ENCODE results near the gene UQCR11.

Gene UQCR11

DNA sequence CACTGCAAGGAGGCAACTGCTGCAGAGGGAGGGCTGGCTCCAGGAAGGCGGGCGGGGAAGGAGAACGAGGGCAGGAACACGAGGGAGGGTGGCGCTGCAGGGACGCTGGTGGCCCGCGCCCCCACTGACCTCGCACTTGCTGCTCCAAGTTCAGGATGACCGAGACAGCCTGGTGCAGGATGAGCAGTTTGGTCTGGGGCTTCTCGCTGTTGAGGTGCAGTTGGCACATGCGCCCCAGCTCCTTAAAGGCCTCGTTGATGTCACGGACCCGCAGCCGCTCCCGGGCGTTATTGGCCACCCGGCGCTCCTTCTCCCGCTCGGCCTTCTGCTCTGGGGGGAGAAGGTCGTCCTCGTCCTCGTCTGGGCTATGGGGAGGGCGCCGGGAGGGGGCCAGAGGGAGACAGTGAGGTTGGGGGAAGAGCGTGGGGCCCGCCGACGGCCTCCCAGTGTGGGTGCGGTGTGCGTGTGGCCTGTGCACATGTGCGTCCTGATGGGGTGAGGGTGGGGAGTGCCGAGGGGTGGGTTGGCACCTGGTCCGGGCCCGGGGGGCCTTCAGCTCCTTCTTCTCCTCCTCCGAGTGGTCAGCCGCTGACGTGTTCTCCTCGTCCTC is 10.0 kb upstream of the UQCR11 start:
- DNase-seq (ENCODE audit: low read depth): no peak

DNA sequence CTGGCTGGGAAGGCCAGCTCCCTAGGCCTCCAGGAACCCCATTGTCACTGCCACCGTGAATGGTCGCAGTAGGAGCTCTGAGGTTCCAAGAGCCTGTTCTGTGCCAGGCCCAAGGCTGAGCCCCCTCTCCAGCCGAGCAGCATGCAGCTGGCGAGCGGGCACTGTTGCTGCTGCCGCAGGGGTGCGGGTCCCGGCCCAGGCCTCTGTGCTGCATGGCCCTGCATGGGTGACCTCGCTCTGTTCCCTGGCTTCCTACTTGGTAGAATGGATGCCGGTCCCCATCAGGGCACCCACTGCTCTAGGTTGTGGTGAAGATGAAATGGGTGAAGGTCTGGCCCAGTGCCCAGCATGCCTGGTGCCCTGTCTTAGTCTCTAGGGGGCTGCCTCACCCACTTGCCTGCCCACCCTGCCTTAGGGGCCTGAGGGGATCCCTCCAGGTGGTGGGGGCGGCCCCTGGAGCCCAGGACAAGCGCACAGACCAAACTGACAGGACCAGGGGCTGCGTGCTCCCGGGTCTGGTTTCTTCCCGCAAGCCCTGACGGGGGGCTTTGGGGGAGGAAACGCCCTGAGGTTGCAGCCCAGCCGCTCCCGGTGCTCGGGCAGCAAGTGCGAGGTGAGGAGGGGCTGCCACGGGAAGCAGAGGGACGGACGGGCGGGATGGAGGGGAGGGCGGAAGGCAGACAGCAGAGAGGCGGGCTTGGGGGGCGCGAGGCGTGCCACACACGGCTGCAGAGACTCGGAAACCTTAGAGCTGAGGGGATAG is 8.7 kb upstream of the UQCR11 start:
- DNase-seq (ENCODE audit: low read depth): no peak

DNA sequence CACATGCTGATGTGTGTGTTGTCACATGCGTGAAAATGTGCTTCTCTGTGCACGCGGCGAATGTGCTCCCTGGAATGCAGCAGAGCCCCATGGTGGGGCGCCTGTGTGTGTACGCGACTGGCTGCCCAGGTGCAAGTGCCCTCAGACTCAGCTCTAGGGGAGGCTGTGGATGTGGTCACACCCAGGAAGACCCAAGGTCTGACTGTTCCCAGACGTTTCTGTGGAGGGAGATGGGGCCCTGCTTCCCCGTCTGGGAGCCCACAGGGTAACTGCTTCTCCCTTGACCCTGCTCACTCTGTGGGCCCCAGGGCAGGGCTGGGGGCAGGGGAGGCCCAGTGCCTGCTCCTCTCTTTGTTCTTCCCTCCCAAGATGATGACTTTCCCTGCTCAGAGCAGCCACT is 7.9 kb upstream of the UQCR11 start:
- no peak for DNase-seq (ENCODE audit: low read depth)

DNA sequence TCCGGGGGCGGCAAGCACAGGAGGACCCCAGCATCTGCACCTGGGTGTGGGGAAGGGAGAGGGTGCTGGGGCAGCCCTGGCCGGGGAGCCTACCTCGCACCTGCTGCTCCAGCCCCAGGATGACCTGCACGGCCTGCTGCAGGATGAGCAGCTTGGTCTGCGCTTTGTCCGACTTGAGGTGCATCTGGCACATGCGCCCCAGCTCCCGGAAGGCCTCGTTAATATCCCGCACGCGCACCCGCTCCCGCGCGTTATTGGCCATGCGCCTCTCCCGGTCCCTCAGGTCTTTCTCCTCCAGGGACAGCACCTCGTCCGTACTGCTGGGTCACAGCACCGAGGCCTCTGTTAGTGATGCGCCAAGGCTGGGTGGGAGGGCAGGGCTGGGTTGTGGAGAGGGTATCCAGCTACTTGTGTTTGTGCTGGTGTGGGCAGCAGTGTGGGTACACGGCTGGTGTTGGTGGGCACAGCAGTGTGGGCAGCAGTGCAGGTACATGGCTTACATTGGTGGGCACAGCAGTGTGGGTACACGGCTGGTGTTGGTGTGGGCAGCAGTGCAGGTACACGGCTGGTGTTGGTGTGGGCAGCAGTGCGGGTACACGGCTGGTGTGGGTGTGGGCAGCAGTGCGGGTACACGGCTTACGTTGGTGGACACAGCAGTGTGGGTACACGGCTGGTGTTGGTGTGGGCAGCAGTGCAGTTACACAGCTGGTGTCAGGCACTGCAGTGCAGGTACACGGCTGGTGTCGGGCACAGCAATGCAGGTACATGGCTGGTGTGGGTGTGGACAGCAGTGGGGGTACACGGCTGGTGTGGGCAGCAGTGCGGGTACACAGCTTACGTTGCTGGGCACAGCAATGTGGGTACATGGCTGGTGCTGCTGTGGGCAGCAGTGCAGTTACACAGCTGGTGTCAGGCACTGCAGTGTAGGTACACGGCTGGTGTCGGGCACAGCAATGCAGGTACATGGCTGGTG is 7.1 kb upstream of the UQCR11 start:
- no peak for DNase-seq (ENCODE audit: low read depth)

DNA sequence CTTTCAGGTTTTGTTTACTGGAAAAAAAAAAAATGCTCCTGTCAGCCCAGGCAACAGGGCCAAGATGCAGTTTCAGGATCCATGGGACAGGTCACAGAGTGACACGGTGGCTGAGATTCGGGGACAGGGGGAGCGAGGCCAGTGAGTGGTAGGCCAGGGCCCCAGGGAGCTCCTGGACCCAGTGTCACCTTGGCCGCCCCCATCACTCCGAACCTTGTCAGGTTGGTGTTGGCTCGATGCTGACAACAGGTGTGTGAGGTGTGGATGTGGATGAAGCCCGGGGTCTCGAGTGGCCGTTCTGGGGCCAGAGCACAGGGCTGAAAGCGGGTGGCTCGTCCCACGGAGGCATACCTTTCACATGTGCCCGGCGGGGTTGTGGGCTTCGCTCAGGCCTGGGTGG is 6.1 kb upstream of the UQCR11 start:
- DNase-seq (ENCODE audit: low read depth): no peak

DNA sequence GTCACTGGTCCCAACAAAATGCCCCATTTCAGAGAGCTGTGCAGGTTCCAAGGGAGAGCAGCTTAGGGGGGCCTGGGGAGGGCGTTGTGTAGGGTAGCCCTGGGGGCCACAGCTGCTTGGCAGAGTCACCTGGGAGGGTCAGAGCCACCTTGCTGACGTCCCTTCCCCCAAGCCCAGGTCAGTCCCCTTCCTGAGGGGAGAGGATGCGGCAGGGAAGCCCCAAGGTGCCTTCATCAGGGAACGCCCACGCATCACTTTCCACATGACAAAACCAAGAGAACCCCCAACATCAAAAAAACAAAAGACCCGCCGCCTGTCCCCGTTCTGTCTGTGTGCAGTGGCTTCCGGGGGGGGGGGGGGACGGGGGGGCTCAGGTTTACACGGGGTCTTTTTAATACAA is 5.3 kb upstream of the UQCR11 start:
- DNase-seq (ENCODE audit: low read depth): no peak

DNA sequence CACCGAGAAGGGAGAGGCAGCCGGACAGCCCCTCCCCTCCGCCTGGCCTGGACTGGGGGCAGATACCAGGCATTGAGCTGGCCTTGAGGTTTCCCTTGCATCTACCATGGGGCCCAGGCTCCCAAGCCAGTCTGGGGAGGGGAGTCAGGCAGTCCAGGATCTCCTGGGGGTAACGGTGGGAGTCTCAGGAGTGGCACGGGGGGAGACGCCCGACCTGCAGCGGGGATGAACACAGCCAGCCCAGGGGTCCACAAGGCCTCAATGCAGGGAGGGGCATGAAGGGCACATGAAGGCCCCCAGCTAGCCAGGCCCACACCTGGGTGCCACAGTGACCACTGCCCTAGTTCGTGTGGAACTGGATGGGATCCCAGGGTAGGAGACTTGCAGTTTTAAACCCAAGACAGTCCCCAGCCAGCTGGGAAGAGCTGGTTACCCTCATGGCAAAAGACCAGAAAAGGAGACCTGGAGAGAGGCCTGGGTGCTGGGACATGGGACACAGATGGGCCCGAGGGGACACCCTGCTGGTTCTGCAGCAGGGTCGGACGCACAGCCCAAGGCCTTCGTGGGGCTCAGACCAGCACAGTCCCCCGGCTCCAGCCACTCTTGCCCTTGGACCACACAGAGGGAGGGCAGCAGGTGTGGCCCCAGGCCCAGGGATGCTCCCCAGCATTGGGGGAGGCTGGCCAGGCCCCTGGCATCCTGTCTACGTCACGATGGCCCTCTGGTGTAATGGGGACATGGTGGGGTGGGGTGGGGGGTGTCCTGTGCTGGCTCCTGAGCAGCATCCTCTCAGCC is 4.6 kb upstream of the UQCR11 start:
- DNase-seq (ENCODE audit: low read depth): no peak

DNA sequence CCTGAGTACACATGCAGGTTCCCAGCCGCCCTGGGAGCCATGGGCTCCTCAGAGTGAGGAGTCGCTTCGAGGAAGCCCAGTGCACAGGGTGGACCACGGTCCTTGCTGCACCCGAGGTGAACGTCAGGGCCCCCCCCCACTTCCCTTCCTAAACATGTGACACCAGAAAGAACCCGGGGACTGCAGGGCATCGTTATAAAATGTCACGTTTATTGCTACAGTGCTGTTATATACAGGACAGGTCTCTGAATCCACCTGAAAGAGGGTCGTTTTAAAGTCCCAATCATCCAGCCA is 3.8 kb upstream of the UQCR11 start:
- no peak for DNase-seq (ENCODE audit: low read depth)

DNA sequence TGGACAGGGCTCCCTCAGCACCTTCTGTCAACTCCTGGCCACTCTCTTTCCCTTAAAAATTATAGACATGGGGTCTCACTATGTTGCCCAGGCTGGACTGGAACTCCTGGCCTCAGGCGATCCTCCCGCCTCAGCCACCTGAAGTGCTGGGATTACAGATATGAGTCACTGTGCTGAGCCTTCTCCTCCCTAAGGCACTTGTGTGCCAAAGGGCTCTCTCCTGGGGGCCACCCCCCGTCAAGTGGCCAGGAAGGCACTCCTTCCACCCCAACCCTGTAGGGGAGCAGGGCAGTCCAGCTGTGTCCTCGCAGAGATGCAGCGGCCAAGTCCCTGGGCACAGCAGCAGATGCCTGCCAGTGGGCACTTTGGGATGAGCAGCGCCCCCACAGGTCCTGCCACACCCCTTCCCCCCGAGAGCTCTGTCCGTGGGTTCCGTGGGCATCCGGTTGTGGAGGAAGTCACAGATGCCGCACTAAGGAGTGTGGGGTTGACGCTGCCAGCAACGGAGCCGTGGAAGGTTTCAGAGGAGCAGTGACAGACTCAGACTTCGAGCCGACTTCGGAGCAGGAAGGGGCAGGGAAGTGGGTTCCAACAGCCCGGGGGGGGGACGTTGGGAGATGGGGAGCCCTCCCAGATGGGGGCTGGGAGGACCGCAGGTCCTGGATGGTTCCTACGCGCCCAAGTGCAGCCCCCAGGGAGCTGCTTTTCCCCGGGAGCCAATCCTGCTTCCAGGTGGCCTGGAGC is 3.3 kb upstream of the UQCR11 start:
- DNase-seq (ENCODE audit: low read depth): no peak

DNA sequence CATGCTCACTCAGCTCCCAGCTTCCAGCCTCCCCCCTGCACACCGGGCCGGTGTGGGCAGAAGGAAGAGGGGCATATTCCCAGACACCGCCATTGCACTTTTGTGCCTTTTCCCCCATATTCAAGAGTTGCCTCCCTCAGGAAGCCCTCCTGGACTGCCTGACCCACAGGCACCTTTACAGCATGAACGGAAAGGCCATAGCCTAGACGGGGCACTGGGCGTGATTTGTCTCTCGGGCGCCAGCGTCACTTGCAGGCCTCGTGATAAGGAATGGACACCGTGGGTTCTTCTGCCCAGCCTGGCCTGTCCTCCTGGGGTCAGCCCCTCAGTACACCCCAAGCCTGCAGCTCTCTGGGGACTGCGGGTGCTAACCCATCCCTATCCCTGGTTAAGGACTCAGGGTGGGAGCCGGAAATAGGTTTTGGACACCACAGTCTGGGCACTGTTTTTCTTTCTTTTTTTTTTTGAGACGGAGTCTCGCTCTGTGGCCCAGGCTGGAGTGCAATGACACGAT is 933 bp upstream of the UQCR11 start:
- no peak for DNase-seq (ENCODE audit: low read depth)

DNA sequence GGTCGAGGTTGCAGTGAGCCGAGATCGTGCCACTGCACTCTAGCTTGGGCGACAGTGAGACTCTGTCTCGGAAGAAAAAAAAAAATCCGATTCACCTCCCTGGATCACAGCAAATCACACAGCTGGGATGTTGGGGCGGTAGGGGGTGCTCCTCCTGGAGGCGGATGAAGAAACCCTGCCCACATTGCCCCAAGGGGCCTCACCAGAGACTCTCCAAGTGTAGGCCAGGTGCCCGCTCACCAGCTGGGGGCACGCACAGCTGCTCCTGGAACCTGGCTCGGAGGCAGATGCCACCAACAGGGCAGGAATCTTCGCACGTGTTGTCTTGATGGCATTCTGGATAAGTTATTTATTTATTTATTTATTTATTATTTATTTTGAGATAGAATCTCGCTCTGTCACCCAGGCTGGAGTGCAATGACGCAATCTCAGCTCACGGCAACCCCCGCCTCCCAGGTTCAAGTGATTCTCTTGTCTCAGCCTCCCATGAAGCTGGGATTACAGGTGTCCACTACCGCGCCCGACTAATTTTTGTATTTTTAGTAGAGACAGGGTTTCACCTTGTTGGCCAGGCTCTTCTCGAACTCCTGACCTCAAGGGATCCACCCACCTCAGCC is 3.1 kb downstream of the UQCR11 start:
- DNase-seq (ENCODE audit: low read depth): no peak

DNA sequence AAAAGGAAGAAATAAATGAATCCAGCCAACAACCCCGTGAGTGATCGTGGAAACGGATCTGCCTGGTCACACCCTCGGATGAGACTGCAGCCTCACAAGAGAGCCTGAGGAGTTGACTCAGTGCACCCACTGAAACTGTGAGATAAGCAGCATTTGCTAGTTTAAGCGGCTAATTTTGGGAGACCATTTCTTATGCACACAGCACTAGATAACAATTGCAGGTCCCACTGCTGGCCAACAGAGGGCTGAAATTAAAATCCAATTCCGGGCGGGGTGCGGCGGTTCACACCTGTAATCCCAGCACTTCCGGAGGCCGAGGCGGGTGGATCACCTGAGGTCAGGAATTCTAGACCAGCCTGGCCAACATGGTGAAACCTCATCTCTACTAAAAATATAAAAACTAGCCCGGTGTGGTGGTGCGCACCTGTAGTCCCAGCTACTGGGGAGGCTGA is 3.6 kb downstream of the UQCR11 start:
- no peak for DNase-seq (ENCODE audit: low read depth)

DNA sequence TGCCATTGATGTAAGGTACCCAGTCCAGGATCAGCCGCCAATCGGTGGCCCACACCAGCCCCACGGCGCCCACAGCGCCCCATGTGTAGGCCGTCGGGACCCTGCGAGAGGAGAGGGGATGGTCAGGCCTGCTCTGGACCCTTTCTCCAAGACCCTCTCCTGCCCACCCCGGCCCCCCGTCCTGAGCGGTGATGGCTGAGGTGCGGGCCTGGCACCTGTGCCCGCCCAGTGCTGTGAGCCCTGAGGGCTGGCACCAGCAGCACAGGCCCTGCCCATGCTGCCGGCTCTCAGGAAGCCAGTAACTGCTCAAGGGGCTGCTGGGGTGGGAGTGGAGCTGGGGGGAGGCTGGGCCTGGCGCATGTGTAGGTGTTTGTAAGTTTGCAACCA is 5.8 kb downstream of the UQCR11 start:
- no peak for DNase-seq (ENCODE audit: low read depth)

DNA sequence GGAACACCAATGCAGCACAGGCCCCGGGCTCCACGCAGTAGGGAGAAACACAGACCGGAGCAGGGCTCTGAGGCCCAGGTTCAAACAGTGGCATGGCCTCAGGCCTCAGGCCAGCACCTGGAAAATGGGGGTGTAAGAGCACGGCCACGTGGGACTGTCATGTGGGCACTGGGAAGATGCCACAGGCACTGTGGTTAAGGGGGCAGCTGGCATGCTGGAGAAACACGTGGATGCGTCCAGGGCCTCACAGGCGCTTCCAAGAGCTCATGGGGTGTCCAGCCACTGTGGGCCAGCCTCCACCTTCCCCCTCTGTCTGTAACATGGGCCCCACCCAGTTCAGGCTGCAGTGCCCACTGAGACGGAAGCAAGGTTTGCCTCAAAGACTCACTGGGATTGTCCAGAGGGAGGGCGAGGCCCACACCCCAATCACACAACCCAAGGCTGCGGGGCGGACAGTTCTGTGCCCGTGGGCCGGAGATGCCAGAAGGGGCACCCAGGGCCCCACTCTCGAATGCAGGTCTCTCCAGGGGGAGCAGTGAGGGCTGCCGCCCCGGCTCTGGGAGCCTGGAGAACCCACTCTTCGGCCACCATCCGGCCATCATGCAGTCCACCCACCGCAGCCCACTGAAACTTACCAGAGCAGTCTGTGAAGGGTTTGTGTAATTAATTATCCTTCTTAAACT is 6.3 kb downstream of the UQCR11 start:
- DNase-seq (ENCODE audit: low read depth): no peak

DNA sequence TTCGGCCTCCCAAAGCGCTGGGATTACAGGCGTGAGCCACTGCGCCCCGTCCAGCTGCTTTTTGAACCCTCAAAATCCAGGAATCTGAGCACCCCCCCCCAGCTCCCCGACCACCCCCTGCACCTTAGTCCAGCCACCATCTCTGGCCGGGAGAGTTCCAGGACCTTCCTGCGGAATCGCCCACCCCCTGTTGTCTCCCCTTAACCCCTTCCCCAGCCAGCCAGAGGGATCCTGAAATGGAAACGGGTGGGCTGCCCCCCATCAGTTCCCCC is 11.8 kb downstream of the UQCR11 start:
- no peak for DNase-seq (ENCODE audit: low read depth)

DNA sequence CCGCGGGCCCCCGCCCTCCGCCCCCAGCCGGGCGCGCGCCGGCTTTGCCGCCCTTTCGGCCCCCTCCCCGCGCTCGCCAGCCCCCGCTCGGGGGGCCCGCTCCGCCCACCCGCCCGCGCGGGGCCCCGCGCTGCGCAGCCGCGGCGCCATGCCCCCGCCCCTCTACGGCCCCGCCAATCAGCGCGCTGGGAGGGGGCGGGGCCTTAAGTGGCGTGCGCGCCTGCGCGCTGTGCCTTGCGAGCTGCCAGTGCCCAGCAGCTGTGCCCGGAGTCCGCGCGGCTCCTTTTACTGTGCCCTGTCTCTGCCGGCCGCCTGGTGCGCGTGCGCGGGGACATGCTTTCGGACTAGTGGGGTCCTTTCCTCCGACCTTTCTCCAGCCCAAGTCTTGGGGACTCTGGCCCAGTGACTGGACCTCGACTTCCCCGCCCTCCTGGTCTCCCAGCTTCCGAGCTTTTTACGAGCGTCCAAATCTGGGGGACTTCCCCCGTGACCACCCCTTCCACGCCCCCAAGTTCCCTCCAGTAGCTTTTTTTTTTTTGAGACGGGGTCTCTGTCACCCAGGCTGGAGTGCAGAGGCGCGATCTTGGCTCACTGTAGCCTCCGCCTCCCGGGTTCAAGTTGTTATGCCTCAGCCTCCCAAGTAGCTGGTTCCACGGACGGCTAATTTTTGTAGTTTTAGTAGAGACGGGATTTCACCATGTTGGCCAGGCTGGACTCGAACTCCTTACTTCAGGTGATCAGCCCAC is 12.3 kb downstream of the UQCR11 start, which contains the start of gene MBD3:
Gene MBD3 (minus strand): TSS at position 111 of the 746 bp plus-strand sequence. CDS start 234 bp downstream, outside the sequence.
- DNase-seq (ENCODE audit: low read depth): peak; percentile 65

DNA sequence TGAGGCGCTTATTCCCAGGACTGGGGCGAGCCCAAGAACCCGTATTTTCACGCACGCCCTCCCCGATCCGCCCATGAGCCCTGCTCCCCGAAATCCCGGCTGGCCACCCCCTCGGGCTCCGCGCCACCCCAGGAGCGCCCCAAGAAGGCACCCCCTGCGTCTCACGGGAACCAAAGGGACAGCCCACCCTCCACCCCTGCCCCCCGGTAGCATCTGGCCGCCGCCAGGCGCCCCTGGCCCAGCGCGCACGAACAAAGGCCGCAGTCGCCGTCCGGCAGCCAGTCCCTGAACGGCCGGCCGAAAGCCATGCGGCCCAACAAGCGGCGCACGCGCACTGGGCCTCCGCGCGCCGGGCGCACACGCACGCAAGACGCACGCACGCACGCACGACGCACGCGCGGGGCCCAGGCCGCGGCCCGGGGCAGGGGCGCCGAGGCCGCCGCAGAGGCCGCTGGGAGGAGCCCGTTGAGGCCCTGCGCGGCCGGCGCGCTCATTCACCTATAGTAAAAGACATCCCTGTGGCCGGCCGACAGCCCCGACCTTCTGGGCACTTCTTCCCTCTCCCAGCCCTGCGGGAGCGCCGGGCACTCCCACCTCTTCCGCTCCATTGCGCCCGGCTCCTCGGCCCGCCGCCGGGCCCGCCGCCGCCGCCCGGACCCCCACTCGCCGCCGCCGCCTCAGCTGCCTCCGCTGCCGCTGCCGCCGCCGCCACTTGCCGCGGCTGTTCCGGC is 13.1 kb downstream of the UQCR11 start:
- DNase-seq (ENCODE audit: low read depth): peak; percentile 64

DNA sequence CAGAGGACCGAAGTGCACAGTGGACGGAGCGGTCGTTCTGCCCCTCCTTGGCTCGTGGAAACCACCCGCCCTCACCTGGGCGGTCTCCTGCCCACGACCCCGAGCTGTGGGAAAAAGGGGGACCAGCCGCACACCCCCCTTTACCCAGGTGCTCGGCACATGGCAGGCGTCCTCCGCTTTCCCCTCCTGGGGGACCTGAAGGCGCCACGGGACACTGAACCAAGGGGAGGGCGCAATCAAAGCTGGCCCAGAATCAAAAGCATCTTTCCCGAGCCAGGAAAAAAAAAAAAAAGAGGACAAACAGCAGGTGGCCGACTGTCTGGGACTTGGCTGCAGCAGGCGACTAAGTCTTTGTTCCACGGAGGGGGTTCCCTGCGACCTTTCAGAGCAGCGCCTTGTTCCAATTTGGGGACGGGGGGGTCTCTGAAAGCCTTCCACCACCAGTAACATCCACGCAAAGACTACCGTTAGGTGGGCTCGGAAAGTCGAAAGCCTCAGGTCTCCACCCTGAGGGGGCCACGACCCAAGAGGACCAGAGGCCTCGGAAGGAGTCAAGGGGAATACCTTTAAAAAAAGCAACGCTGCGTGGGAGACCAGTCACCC is 13.7 kb downstream of the UQCR11 start:
- DNase-seq (ENCODE audit: low read depth): no peak

Data from stimulated activated CD8-positive, alpha-beta memory T cell treated with anti-CD3 and anti-CD28 coated beads, Interleukin-7, amount 100 ng/mL, for 24 hours (primary cell).